ENCODE data around the gene DNAH2. TPM values are rescaled to one million over a fixed set of nuclear protein-coding genes. Genes with fewer than 3 reads are reported as not detected.
A peak's percentile ranks its signal among the peaks of the same experiment; 100 is the strongest.

The DNAH2 gene
- total and polyA plus RNA-seq, 2 of the 8 experiments (the other 6 are each of a cell fraction or from before 2014, with no cell fraction given), result 0.13 to 0.18 TPM

GRCh38 chr17:7857713-7858521 is 140.4 kb downstream of the DNAH2 start, which contains the start of gene CYB5D1:
Gene CYB5D1, plus strand, starts transcription at chr17:7858003. Its CDS starts 132 bp downstream, at chr17:7858135.
- peaks cover 21 to 41% (median 36%) of the 10 kb centered on the region in 4 experiments for H3K27me3 ChIP-seq (replicated peaks in 1 of 4; ENCODE audit: control insufficient read depth in 3 of 4, extremely low read depth in 1 of 4, insufficient read depth in 3 of 4, low read length in 3 of 4)
- peak within 1 kb of the TSS; percentile 93 for H2BK12ac ChIP-seq (ENCODE audit: low read depth, low read length)
- peak within 1 kb of the TSS; percentile 99; the same call in 1 of the 2 replicates for H4K8ac ChIP-seq (ENCODE audit: extremely low read depth, insufficient read depth, low read length)
- peak within 1 kb of the TSS; percentile 97 for H3K27ac ChIP-seq (ENCODE audit: low read depth, low read length)
- peak in 1 of 2 experiments; percentile 91 for DNase-seq (ENCODE audit: low read depth in 1 of 2, low spot score in 2 of 2)
- peaks cover 0 to 10% of the 10 kb centered on the region in 2 experiments for H4K20me1 ChIP-seq (replicated peaks in 1 of 2; ENCODE audit: control insufficient read depth in 1 of 2, insufficient read depth in 2 of 2, low read length in 2 of 2)
- H3K18ac ChIP-seq (ENCODE audit: extremely low read depth, low read length), result peak within 1 kb of the TSS; percentile 100
- H2AFZ ChIP-seq (ENCODE audit: low read length), result peak within 1 kb of the TSS; percentile 100
- peak within 1 kb of the TSS; percentile 93 for H3K4ac ChIP-seq (replicated peaks; ENCODE audit: insufficient read length, low read depth, low read length)
- H3K23me2 ChIP-seq (ENCODE audit: low read depth, low read length), result peaks cover 20% of the 10 kb centered on the region
- H3K14ac ChIP-seq (ENCODE audit: insufficient read length), result no peak within 1 kb of the TSS
- H4K91ac ChIP-seq (replicated peaks; ENCODE audit: insufficient read length, low read length), result peak within 1 kb of the TSS; percentile 96
- H3K4me2 ChIP-seq (ENCODE audit: insufficient read depth in 1 of 2, low read depth in 2 of 2, low read length in 2 of 2), result peak within 1 kb of the TSS; percentile 74 to 97
- H2BK20ac ChIP-seq (ENCODE audit: low read length), result peak within 1 kb of the TSS; percentile 99; the same call in 1 of the 2 replicates
- no peaks in the 10 kb centered on the region for H3K9me3 ChIP-seq (ENCODE audit: insufficient read depth in 2 of 2, low read depth in 1 of 2, low read length in 1 of 2)
- H3K4me1 ChIP-seq (replicated peaks in 1 of 4; ENCODE audit: control insufficient read depth in 3 of 4, insufficient read depth in 4 of 4, low read length in 3 of 4), result peaks cover 0 to 26% (median 22%) of the 10 kb centered on the region in 4 experiments; a peak in 6 of 7 replicates
- no peak for FAIRE-seq
- H2BK15ac ChIP-seq (ENCODE audit: low read length), result peak within 1 kb of the TSS; percentile 99; the same call in 1 of the 2 replicates
- ChIA-PET CTCF (ENCODE audit: partially characterized antibody) (interaction anchor here (0.8 to 2.7 kb wide), 8 partner anchors 11 to 159 kb away, joined by 3 to 7 read pairs (median 5); no protein-coding TSS in a partner anchor), POLR2A (ENCODE audit: partially characterized antibody) (interaction anchor here (0.6 to 3.1 kb wide), 19 partner anchors 8 to 211 kb away, joined by 3 to 34 read pairs (median 4); partner anchors contain the start of genes DNAH2 and KDM6B)
- no peak within 1 kb of the TSS for H2AK5ac ChIP-seq (ENCODE audit: low read depth, low read length)
- H2BK5ac ChIP-seq (ENCODE audit: low read depth, low read length), result peak within 1 kb of the TSS; percentile 96
- H2BK120ac ChIP-seq (replicated peaks; ENCODE audit: low read depth, low read length), result no peak within 1 kb of the TSS
- H3K9ac ChIP-seq (replicated peaks in 1 of 4; ENCODE audit: extremely low read depth in 1 of 4, low read depth in 3 of 4, low read length in 3 of 4), result peak within 1 kb of the TSS; percentile 64 to 95 (median 88)
- H3K79me1 ChIP-seq (ENCODE audit: low read depth, low read length), result no peaks in the 10 kb centered on the region
- H3K4me3 ChIP-seq (ENCODE audit: extremely low read depth in 1 of 4, insufficient read depth in 2 of 4, low read depth in 3 of 4, low read length in 4 of 4), result peak within 1 kb of the TSS; percentile 70 to 86 (median 80)
- H3K56ac ChIP-seq (replicated peaks; ENCODE audit: insufficient read length, low read depth, low read length), result peak within 1 kb of the TSS; percentile 84
- H4K5ac ChIP-seq (ENCODE audit: insufficient read length, low read depth, low read length), result peak within 1 kb of the TSS; percentile 100
- no peak within 1 kb of the TSS for H3K23ac ChIP-seq (ENCODE audit: insufficient read length)
- 3% methylated on average over 46 of the region's 48 CpGs; no CpG with 5 or more reads in 1 of the 2 experiments for WGBS, 2 experiments (ENCODE audit: extremely low coverage in 1 of 2, insufficient coverage in 1 of 2, insufficient read length in 1 of 2, insufficient replicate concordance in 2 of 2, low coverage in 1 of 2, low lambda C conversion rate in 2 of 2, missing lambda C conversion rate in 1 of 2)
- H3K36me3 ChIP-seq (ENCODE audit: control insufficient read depth in 2 of 4, insufficient read depth in 4 of 4, low read length in 3 of 4), result no peaks in the 10 kb centered on the region
- peaks cover 0 to 5% of the 10 kb centered on the region in 2 experiments; a peak in 1 of 4 replicates for H3K79me2 ChIP-seq (ENCODE audit: control insufficient read depth in 1 of 2, insufficient read depth in 2 of 2, low read length in 2 of 2)
- TF ChIP-seq EZH2 (IDR thresholded peaks at IDR 0.05; ENCODE audit: low read depth, low read length, severe bottlenecking), result no peak
- no peak for TF ChIP-seq CBX8 (IDR thresholded peaks at IDR 0.05; ENCODE audit: borderline replicate concordance, low read depth, low read length)
- 0 out of 2 replicates have a peak, but pooled peaks have one; percentile 15 for TF ChIP-seq TEAD4 (IDR thresholded peaks at IDR 0.05; ENCODE audit: low read depth, low read length)
- peak; percentile 47 to 97; a peak in 3 of 4 replicates for TF ChIP-seq HDAC2 (IDR thresholded peaks at IDR 0.05; ENCODE audit: borderline replicate concordance in 1 of 2, low read depth in 2 of 2, low read length in 2 of 2)
- TF ChIP-seq JUN (IDR thresholded peaks at IDR 0.05; ENCODE audit: low read depth, low read length), result no peak
- no peak for TF ChIP-seq RXRA (IDR thresholded peaks at IDR 0.05; ENCODE audit: insufficient read depth, low read depth, low read length)
- no peak for TF ChIP-seq KDM5A (IDR thresholded peaks at IDR 0.05; ENCODE audit: low read length)
- no peak for TF ChIP-seq JUND (IDR thresholded peaks at IDR 0.05; ENCODE audit: low read length)
- TF ChIP-seq ASH2L (IDR thresholded peaks at IDR 0.05; ENCODE audit: low read length), result peak; percentile 39
- peak in 1 of 2 experiments; percentile 28; a peak in 2 of 3 replicates for TF ChIP-seq POLR2A (IDR thresholded peaks at IDR 0.05; ENCODE audit: control extremely low read depth in 1 of 2, low read depth in 2 of 2, low read length in 2 of 2)
- no peak for TF ChIP-seq HDAC6 (IDR thresholded peaks at IDR 0.05; ENCODE audit: low read depth, low read length)
